Suppressor macrophage (primary cell): ENCODE data around the gene C1QL4.
A peak's percentile ranks its signal among the peaks of the same experiment; 100 is the strongest.

Experiments
- DNase-seq, 4 experiments: peaks; one replicate each; pipeline ENCODE4 v3.0.0-alpha.2; 2020 to 2022

Gene C1QL4

DNA sequence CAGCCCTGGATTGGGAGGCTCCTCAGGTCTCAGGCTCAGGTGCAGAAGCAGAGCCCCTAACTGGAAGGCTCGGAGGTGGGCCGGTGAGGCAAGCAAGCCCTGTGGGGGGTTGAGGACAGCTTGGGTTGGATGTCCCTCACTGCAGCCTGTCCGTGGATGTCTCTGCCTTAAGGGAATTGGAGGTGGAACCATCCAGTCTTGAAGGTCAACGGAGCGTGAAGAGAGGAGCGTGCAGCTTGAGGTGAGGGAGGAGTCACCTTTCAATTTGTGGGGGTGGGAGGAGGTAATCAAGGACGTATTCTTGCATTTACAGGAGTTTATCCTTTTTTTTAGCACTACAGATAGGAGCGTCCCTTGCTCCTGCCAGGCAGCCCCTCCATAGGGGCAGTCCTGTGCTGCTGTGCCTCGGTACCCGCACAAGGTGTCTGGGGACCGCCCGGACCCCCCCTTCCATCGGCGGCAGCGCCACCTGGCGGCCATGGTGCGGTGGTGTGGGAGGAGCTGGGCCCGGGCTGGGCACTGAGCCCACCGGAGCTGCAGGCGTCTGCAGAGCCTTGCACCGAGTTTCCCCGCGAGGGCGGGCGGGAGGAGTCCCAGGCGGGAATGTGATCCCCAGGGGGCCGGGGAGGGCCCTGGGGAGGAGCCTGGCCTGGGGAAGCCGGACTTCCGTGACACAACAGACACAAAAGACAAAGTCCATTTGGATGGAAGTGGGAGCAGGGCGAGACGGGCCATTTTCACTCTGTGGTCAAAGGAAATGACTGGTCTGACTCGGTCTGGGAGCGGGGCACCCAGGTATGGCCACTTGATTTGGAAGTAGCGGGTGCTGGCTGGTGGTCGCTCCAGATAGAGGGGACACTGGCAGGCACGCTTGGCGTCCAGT, 10.6 kb upstream of the C1QL4 start:
- DNase-seq: peak; percentile 58 to 81 (median 71)

GRCh38 chr12:49346659-49347310, 9.8 kb upstream of the C1QL4 start, which contains the start of gene DNAJC22:
Gene DNAJC22, plus strand, starts transcription at chr12:49346888. Its CDS starts 1,985 bp downstream, at chr12:49348873.
- peak in 2 of 4 experiments; percentile 34 to 52 for DNase-seq

DNA sequence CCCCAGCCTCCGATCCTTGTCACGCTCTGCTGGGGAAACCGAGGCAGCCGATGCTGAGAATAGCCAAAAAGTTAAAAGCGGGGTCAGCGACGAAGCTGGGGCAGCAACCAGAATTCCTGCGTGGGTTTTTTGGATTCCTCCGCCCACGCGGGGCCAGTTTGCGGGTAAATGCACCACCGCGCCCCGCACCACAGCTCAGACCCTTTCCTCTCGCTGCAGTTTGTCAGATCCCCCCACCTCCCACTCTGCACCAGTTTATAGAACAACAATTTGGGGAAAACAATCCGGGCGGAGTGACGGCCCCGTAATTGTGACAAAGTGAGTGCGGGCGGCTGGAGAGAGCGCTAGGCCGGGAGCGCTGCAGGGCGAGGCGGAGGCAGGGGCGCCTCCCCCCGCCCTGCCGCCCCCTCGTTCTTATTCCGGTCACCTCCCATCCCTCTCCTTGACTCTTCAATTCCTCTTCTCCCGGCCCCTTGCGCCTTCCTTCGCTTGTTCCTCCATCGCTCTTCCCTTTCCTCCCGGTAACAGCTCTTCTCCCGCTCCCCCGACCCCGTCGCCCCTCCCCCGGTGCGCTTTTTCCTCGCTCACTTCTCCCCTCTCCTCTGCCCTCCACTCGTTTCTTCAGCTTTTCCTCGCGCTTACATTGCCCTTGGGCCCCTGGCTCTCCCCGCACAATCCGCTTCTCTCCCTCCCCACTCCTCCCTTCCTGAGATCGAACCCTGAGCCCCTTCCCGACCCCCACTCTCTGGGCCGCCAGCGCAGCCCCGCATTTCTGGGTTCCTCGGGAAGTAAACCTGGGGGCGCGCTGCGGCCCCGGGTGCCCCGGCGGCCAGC, 9.1 kb upstream of the C1QL4 start:
- peak in 1 of 4 experiments; percentile 34 for DNase-seq

- DNase-seq: peak in 1 of 4 experiments; percentile 56
These were observed 8.2 kb upstream of the C1QL4 start for GRCh38 chr12:49345051-49345824.

GRCh38 chr12:49344486-49345050, 7.6 kb upstream of the C1QL4 start:
- DNase-seq: no peak

- no peak for DNase-seq
These were observed 6.1 kb upstream of the C1QL4 start for GRCh38 chr12:49342914-49343731.

DNA sequence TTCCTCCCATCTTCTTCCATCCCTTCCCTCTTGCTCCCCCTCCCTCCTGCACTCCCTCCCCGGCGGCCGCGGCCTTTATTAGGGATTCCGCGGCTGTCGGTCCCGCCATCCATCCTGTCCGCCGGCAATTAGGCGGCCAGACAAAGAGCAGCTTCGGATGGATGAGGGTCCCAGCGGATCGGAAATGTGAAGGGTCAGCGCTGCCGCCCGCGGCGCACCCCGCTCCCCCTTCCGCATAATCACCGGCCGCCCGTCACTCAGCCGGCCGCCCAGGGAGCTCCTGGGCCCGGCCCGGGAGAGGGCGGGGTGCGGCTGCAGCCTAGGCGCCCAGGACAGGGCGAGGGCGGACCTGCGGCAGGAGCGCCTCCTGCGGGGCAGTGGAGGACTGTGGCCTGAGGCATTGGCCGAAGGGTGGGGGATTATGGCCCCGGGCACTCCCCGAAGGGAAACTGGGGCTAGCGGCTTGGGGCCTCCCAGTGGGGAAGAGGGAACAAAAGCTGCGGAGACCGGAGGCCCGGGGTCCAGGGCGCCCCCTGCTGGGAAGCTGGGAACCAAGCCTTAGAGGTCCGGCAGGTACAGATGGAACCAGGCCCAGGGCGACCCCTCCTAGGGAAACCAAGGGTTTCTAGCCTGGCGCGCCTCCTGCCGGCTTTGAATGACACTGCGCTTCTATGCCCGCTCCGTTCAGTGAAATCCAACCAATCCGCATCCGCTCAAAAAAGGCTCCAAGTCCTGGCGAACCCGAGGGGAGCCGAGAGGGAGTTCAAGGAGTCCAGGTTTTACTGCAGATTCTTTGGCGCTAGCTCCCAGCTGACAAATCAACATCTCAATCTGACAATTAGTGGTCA, 5.3 kb upstream of the C1QL4 start:
- DNase-seq: peak; percentile 78 to 90 (median 82)

DNA sequence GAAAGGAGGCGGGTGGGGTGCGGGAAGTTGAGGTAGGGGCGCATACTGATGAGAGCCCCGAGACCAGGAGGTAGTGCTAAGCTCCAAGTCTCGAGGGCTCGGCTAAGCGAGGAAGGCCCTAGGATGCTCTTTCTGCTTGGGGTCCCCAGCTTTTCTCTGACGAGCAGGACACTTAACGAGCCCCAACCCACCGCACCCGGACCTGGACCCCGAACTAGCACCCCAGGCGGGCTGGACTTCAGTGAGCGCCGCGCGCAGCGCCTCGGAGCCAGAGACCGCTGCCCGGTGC, 4.7 kb upstream of the C1QL4 start:
- DNase-seq: no peak

DNA sequence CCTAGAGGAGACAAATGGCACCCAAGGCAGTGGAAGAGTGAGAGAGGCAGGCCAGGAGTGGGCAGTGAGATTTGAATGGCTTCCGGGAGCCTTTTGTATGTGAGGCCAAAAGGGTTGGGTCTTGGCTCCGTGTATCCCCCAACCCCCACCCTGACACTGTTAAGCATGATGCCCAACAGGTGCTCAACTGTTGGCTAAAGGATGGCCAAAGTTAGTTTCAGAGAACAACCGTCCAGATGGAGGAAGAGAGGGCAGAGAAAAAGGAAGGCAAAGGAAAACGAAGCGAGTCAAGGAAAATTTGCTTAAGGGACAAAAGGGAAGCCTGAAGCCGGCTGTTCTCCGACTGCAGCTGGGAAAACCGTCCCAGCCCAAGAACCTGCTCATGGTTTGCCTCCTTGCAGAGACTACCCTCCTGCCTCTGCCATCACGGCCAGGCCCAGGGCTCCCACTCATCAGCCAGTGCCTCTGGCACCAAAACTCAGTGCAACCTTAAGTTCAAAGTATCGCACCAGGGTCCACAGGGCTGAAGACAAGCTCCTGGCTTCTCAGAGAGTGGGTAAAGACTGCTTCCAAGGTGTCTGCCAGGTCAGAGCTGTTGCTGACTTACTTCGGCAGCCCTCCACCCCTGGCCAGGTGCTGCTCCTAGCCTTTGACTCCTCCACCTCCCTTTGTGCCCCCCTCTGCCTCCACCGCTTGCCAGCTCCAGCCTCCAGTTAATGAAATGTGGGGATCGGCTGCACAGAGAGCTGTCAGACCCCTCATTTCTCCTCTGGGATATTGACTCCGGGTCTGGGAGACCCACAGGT, 4.2 kb upstream of the C1QL4 start:
- DNase-seq: no peak

DNA sequence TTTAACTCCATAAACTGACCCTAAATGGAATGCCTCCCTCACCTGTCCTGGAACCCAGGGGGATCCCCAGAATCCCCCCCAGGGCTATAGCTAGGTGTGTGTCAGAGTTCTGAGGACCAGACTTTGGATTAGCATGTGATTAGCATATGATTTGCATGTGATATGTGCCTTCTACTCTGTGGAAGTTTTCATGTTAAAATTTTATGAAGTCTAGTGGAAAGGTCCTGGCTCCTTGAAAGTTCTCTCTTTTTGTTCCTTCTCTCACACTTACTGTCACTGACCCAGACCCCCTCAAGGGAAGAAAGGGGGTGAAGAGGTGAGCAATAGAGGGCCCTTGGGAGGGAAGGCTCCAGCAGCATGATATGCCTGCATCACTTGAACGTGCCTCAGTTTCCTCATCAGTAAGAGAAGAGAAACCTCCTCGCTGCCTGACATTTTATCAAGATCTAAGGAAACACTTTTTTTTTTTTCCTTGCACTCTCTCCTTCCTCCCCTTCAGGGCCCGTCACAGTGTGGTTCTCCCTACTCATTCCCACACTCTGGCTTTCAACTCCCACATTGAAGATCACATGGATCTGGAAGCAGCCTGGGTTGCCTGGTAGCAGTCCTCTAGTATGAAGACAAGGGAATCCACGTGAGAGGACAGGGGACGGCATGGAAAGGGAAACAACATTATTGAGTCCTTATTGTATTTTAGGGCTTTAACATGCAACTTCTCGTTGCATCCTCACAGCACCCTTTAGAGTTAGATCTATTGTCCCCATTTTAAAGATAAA, 3.3 kb upstream of the C1QL4 start:
- DNase-seq: no peak

- DNase-seq: no peak
These were observed 2.5 kb upstream of the C1QL4 start for GRCh38 chr12:49339464-49339861.

GRCh38 chr12:49338830-49339463, 2.0 kb upstream of the C1QL4 start:
- no peak for DNase-seq

- DNase-seq: no peak
These were observed 888 bp downstream of the C1QL4 start for GRCh38 chr12:49335955-49336644.

GRCh38 chr12:49335118-49335954, 1.7 kb downstream of the C1QL4 start:
- DNase-seq: no peak

DNA sequence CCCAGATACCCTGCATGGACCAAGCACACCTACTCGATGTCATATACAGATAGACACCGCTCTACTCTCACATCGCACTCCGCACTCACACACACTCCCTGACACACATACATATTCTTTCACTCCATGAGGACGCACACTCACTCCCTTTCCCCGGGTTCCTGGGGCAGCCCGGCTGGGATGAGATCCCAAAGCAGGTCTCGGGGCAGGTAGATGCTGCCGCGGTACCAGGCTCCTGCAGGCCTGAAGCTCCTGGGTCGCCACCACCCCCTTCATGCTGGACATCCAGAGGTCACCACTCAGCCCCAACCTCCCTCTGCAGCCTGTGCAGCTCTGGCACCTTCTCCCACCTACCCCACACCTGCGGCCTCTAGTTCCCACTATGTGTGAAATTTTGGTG, 2.3 kb downstream of the C1QL4 start:
- DNase-seq: no peak

DNA sequence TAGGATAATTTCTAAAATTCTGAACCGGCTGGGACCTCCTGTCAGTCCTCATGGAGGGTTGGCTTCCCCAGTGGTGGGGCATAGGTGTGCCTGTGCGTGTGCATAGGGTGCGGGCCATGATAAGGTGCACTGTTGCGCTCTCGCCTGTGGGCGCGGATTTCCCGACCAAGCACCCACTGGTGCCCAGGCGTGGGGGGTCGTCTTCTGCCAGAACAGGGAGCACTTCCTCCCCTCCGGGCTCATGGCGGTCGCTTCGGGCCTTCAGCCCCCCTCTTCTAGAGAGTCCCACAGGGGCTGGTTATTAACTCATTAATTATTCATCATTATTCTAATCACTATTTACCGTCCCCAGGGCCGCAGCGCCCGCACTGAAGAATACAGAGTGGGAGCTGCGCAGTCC, 2.8 kb downstream of the C1QL4 start:
- DNase-seq: no peak
